ENCODE measurements around the gene PSIP1.
"Not testable (repeated sequence)": the region's sequence is repeated elsewhere in the genome, so short reads cannot be mapped to it uniquely, and the experiment has no call there.

Gene PSIP1

GRCh38 chr9:15505921-15506320, 4.8 kb downstream of the PSIP1 start:
- H3K4me3 ChIP-seq (ENCODE audit: low read depth, low read length): no peak overlapping the region

GRCh38 chr9:15501803-15502202, 9.0 kb downstream of the PSIP1 start:
- H3K4me3 ChIP-seq (ENCODE audit: low read depth, low read length): no peak overlapping the region

- H3K4me3 ChIP-seq (ENCODE audit: low read depth, low read length): no peak overlapping the region
Measured at GRCh38 chr9:15501179-15501578, 9.6 kb downstream of the PSIP1 start.

- no peak overlapping the region for H3K4me3 ChIP-seq (ENCODE audit: low read depth, low read length)
Measured at GRCh38 chr9:15499139-15499538, 11.6 kb downstream of the PSIP1 start.

DNA sequence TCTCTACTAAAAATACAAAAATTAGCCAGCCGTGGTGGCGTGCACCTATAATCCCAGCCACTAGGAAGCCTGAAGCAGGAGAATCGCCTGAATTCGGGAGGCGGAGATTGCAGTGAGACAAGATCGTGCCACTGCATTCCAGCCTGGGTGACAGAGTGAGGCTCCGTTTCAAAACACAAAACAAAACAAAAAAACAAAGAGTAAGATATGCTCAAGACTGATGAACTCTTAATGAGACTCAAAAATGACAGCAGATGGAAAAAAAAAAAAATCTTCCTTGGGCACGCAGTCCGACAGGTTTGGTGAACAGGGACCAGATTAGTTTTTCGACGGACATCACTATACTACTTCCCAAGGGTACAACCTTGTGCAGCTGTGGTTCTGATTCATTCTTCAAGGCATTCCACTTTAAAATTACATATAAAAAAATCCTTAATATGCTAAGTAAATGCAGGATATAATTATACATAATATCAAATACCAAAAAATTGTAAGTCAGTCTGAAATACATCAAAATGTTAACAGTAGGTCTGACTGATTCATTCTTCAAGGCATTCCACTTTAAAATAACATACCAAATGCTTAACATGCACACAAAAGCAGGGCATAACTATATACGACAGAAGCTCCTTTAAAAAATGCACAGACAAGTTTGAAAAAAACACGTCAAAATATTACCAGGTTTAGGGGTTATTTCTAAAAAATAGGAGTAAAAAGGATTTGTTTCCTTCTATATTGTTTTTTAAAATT, 12.3 kb downstream of the PSIP1 start:
- no peak overlapping the region for H3K4me3 ChIP-seq (ENCODE audit: low read depth, low read length)

GRCh38 chr9:15492485-15493150, 18.2 kb downstream of the PSIP1 start:
- H3K4me3 ChIP-seq (ENCODE audit: low read depth, low read length): no peak overlapping the region

DNA sequence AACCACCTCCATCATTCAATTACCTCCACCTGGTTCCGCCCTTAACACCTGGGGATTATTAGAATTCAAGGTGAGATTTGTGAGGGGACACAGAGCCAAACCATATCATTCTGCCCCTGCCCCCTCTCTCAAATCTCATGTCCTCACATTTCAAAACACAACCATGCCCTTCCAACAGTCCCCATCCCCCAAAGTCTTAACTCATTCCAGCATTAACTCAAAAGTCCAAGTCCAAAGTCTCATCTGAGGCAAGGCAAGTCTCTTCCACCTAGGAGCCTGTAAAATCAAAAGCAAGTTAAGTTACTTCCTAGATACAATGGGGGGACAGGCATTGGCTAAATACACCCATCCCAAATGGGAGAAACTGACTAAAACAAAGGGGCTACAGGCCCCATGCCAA, 18.8 kb downstream of the PSIP1 start:
- H3K4me3 ChIP-seq (ENCODE audit: low read depth, low read length): no peak overlapping the region

DNA sequence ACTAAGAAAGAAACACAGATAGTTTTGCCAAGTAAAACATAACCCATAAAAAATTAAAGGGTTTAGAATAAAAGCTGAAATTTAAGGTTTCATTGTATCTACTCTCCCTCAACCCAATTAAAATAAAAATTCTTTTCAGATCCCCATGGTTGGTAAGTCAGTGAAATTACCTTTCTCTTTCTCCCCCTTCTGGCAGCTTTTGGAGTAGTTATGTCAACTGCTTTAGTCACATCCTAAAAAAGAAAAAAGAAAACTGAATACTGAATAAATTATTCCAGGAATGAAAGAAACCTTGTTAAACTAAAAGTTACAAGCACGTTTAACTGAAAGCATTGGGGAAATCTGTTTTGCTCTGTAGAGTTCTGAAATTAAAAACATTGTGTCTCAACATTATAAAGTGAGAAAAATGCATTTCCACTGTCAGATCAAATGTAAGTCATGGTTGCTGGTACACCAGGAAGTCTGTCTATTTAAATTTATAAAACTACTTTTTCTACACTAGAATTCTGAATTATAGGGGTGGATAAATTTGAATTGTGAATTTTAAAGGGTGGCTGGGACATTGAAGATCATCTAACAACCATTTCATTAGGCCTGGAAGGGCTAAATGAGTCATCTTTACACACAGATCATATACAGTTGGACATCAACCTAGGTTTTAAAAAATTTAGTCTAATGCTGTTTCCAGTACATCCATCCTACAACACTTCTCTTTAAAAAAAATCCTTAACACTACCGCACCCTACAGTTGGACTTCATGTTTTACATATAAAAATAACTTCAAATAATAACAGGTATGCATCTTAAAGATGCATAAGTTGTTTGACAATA, 24.7 kb downstream of the PSIP1 start:
- no peak overlapping the region for H3K4me3 ChIP-seq (ENCODE audit: low read depth, low read length)

DNA sequence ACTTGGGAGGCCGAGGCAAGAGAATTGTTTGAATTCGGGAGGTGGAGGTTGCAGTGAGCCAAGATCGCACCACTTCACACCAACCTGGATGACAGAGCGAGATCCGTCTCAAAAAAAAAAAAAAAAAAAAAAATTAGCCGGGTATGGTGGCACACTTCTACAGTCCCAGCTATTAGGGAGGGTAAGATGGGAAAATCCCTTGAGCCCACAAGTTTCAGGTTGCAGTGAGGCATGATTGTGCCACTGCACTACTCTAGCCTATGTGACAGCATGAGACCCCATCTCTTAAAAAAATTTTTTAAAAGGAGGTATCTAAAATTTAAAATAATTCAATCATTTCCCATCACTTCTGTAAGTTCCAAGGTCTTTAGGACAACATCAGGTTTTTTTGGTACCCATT, 26.0 kb downstream of the PSIP1 start:
- no peak overlapping the region for H3K4me3 ChIP-seq (ENCODE audit: low read depth, low read length)

DNA sequence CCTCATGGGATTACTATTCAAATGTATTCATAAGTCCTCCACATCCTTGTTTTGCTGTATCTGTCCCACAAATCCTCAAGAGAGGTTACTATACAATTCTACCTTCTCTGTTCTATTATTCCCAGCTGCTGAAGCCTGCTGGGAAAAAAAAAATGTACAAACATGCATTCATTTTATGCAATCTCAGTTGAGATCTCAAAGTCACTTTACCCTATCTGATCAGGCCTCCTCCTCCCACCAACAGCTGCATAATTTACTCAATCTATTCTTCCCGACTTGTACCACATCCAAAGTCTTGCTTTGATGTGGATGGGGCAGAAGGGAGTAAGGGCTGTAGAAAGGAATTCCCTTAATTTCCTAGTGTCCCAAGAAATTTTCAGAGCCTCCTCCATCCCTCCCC, 28.6 kb downstream of the PSIP1 start:
- H3K4me3 ChIP-seq (ENCODE audit: low read depth, low read length): no peak overlapping the region

GRCh38 chr9:15480028-15480427, 30.7 kb downstream of the PSIP1 start:
- no peak overlapping the region for H3K4me3 ChIP-seq (ENCODE audit: low read depth, low read length)

GRCh38 chr9:15475923-15476536, 34.7 kb downstream of the PSIP1 start:
- no peak overlapping the region for H3K4me3 ChIP-seq (ENCODE audit: low read depth, low read length)

DNA sequence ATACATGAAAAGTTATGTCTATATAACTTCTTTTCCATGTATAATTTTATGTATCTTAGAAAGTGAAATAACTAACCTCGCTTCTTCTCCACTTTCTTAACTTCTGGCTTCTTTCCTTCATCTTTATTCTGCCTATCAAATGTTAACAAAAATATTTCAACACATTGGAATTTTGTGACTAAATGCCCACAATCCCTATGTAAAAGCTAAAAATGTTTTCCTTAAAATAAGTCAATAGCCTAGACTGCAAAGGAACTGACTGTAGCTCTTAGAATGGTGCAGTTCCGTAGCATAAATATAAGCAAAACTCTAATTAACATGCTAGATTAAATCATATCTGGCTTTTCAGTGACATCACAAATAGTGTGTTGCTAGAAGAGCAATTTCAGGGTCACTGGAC, 40.9 kb downstream of the PSIP1 start:
- no peak overlapping the region for H3K4me3 ChIP-seq (ENCODE audit: low read depth, low read length)

DNA sequence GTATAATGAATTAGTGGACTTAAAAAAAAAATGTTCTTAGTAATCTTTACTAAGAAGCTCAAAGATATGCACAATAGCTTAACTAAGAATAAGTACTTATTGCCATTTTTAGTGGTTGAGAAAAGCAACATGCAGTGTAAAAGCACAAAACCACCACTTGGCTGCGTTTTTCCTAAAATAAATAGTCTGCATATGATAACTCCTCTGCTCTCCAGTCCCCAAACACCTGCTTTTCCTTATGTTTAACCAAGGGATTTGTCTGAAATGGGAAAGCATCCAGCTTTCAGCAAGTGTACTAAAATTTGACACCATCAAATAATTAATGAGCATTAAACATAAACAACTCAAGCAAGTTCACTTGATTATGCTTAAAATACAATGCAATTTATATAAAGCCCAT, 41.4 kb downstream of the PSIP1 start:
- no peak overlapping the region for H3K4me3 ChIP-seq (ENCODE audit: low read depth, low read length)

DNA sequence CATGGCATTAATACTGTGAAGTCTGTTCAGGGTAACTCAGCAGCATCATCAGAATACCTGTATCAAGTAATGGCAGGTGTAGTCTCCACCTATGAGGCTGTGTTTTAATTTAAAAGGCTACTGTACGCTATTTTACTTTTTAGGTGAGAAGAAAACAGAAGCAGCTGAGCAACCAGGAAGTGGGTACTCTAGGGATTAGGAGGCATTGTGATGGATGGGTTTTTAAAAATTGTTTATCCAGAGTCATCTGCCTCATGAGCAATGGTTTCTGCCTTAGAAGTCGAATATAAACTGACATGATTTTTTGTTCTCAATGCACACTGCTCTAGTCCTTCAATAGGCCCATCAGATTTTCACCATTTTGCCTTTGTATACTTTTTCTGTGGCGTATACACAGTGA, 42.6 kb downstream of the PSIP1 start:
- no peak overlapping the region for H3K4me3 ChIP-seq (ENCODE audit: low read depth, low read length)

- H3K4me3 ChIP-seq (ENCODE audit: low read depth, low read length): no peak overlapping the region
Measured at GRCh38 chr9:15461601-15462000, 49.2 kb downstream of the PSIP1 start.

DNA sequence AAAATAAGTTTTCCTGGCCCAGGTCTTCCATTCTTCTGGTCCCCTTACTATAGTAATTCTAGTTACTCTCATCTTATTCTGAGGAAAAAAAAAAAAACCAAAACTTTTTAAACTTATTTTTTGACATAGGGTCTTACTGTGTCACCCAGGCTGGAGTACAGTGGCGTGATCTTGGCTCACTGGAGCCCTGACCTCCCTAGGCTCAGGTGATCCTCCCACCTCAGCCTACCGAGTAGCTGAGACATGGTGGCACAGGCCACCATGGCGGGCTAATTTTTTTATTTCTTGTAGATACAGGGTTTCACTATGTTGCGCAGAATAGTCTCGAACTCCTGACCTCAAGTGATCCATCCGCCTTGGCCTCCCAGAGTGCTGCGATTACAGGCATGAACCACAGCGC, 49.7 kb downstream of the PSIP1 start:
- H3K4me3 ChIP-seq (ENCODE audit: low read depth, low read length): no peak overlapping the region

- no peak overlapping the region for H3K4me3 ChIP-seq (ENCODE audit: low read depth, low read length)
Measured at GRCh38 chr9:15453956-15454355, 56.8 kb downstream of the PSIP1 start.

DNA sequence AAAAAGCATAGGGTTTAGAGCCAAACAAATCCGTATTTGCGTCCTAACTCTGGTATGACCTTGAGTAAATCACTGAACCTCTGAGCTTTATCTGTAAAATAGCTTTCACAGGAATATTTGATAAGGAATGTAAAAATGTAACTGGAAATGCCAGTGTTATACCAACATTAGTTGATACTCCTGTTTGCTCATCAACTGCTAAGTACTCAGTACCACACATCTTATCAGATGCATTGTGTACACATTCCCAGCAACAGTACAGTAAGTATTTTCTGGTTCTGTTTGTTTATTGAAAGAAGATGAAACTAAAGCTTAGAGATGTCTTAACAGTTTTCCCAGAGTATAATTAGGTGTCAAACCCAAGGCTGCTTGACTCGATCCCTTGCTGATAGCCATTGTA, 66.6 kb downstream of the PSIP1 start:
- H3K4me3 ChIP-seq (ENCODE audit: low read depth, low read length): no peak overlapping the region

DNA sequence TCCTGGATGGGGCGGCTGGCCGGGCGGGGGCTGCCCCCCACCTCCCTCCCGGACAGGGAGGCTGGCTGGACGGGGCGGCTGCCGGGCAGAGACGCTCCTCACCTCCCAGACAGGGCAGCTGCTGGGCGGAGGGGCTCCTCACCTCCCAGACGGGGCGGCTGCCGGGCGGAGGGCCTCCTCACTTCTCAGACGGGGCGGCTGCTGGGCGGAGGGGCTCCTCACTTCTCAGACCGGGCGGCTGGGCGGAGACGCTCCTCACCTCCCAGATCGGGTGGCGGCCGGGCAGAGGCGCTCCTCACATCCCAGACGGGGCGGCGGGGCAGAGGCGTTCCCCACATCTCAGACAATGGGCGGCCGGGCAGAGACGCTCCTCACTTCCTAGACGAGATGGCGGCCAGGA, 68.5 kb downstream of the PSIP1 start:
- H3K4me3 ChIP-seq (ENCODE audit: low read depth, low read length): not testable (repeated sequence)

GRCh38 chr9:15441841-15442240, 68.9 kb downstream of the PSIP1 start:
- not testable (repeated sequence) for H3K4me3 ChIP-seq (ENCODE audit: low read depth, low read length)

All from iPS-11a (cell line).